Eye (tissue), 1 donor: ENCODE results near the gene USP44.
"Not testable (repeated sequence)": the region's sequence is repeated elsewhere in the genome, so short reads cannot be mapped to it uniquely, and the experiment has no call there.

Source experiments
- DNase-seq: peaks from one replicate; pipeline ENCODE4 v3.0.0-alpha.2; 2015

Gene USP44

GRCh38 chr12:95505039-95505438 lies 46.2 kb downstream of the USP44 start:
- DNase-seq, result no peak

GRCh38 chr12:95504140-95504539 lies 47.1 kb downstream of the USP44 start:
- no peak for DNase-seq

- no peak for DNase-seq
Measured at GRCh38 chr12:95499772-95500171, 51.5 kb downstream of the USP44 start.

GRCh38 chr12:95498968-95499367 lies 52.3 kb downstream of the USP44 start:
- no peak for DNase-seq

GRCh38 chr12:95497031-95497430 lies 54.2 kb downstream of the USP44 start:
- DNase-seq, result no peak

GRCh38 chr12:95495433-95495832 lies 55.8 kb downstream of the USP44 start:
- DNase-seq, result no peak

GRCh38 chr12:95494888-95495287 lies 56.4 kb downstream of the USP44 start:
- DNase-seq, result no peak

- DNase-seq, result no peak
Measured at GRCh38 chr12:95492462-95492861, 58.8 kb downstream of the USP44 start.

- DNase-seq, result no peak
Measured at GRCh38 chr12:95487024-95487423, 64.3 kb downstream of the USP44 start.

- no peak for DNase-seq
Measured at GRCh38 chr12:95484524-95484923, 66.8 kb downstream of the USP44 start.

- not testable (repeated sequence) for DNase-seq
Measured at GRCh38 chr12:95482564-95482963, 68.7 kb downstream of the USP44 start.

- DNase-seq, result no peak
Measured at GRCh38 chr12:95481888-95482287, 69.4 kb downstream of the USP44 start.

GRCh38 chr12:95481072-95481471 lies 70.2 kb downstream of the USP44 start:
- no peak for DNase-seq

- DNase-seq, result no peak
Measured at GRCh38 chr12:95480230-95480629, 71.0 kb downstream of the USP44 start.

GRCh38 chr12:95474660-95474958 lies 76.7 kb downstream of the USP44 start:
- DNase-seq, result no peak

GRCh38 chr12:95473884-95474659 lies 77.2 kb downstream of the USP44 start, which contains the start of gene METAP2:
Gene METAP2, plus strand, starts transcription at chr12:95474152. Its CDS starts 28 bp downstream, at chr12:95474180.
- peak; percentile 98 for DNase-seq

GRCh38 chr12:95473231-95473883 lies 77.9 kb downstream of the USP44 start:
- peak; percentile 84 for DNase-seq

- DNase-seq, result no peak
Measured at GRCh38 chr12:95470300-95470699, 81.0 kb downstream of the USP44 start.
